H9 (cell line): ENCODE data around the gene OR52W1. TPM values are rescaled to one million over a fixed set of nuclear protein-coding genes. Genes with fewer than 3 reads are reported as not detected.

Source experiments
- DNase-seq: peaks from one replicate; pipeline ENCODE4 v3.0.0-alpha.2; 2017
- H2AFZ ChIP-seq: one replicate; pipeline ENCODE4 v1.6.1; 2013; ENCODE audit warnings: mild to moderate bottlenecking, low read length, control low read depth, moderate library complexity
- H2AK5ac ChIP-seq: 2 replicates; pipeline ENCODE4 v1.6.1; 2013; ENCODE audit warnings: low read length, control low read depth, mixed read lengths; ENCODE audit not compliant: insufficient read length
- H2BK120ac ChIP-seq: one replicate; pipeline ENCODE4 v1.6.1; 2013; ENCODE audit warnings: low read depth, mild to moderate bottlenecking, low read length, control low read depth, inconsistent platforms; ENCODE audit not compliant: poor library complexity, severe bottlenecking
- H2BK12ac ChIP-seq: 2 replicates; pipeline ENCODE4 v1.6.1; 2013; ENCODE audit warnings: low read length, control low read depth, mixed read lengths, low read depth; ENCODE audit not compliant: insufficient read length
- H2BK15ac ChIP-seq: 2 replicates; pipeline ENCODE4 v1.6.1; 2013; ENCODE audit warnings: low read depth, low read length, control low read depth
- H2BK20ac ChIP-seq: one replicate; pipeline ENCODE4 v1.6.1; 2013; ENCODE audit warnings: low read depth, mild to moderate bottlenecking, low read length, control low read depth, inconsistent platforms; ENCODE audit not compliant: poor library complexity, severe bottlenecking
- H2BK5ac ChIP-seq: 2 replicates; pipeline ENCODE4 v1.6.1; 2013; ENCODE audit warnings: low read length, control low read depth, mixed read lengths; ENCODE audit not compliant: insufficient read length
- H3K14ac ChIP-seq: 2 replicates; pipeline ENCODE4 v1.6.1; 2013; ENCODE audit warnings: low read length, control low read depth; ENCODE audit not compliant: insufficient read depth
- H3K18ac ChIP-seq: 2 replicates; pipeline ENCODE4 v1.6.1; 2013; ENCODE audit warnings: low read depth, mild to moderate bottlenecking, mixed read lengths, low read length, control low read depth; ENCODE audit not compliant: insufficient read length
- H3K23ac ChIP-seq: 2 replicates; pipeline ENCODE4 v1.6.1; 2013; ENCODE audit warnings: low read length, control low read depth, mixed read lengths, low read depth; ENCODE audit not compliant: insufficient read length
- H3K23me2 ChIP-seq: 2 replicates; pipeline ENCODE4 v1.6.1; 2013; ENCODE audit warnings: low read depth, mild to moderate bottlenecking, mixed read lengths, low read length, control low read depth; ENCODE audit not compliant: insufficient read length, poor library complexity, severe bottlenecking
- H3K27ac ChIP-seq: 2 replicates; pipeline ENCODE4 v1.5.1; 2013; ENCODE audit warnings: low read length, control low read depth, mixed read lengths, low read depth; ENCODE audit not compliant: insufficient read length
- H3K27me3 ChIP-seq: 2 replicates; pipeline ENCODE4 v1.6.1; 2013; ENCODE audit warnings: low read length, control low read depth, inconsistent platforms; ENCODE audit not compliant: insufficient read depth
- H3K4ac ChIP-seq: 2 replicates; pipeline ENCODE4 v1.6.1; 2013; ENCODE audit warnings: low read depth, mild to moderate bottlenecking, control low read depth, inconsistent platforms, low read length, moderate library complexity
- H3K4me1 ChIP-seq: 2 replicates; pipeline ENCODE4 v1.6.1; 2013; ENCODE audit warnings: low read length, control low read depth, inconsistent platforms; ENCODE audit not compliant: insufficient read depth
- H3K4me2 ChIP-seq: 2 replicates; pipeline ENCODE4 v1.6.1; 2013; ENCODE audit warnings: low read length, control low read depth, mixed read lengths; ENCODE audit not compliant: insufficient read length, insufficient read depth
- H3K56ac ChIP-seq: 2 replicates; pipeline ENCODE4 v1.6.1; 2013; ENCODE audit warnings: low read depth, mild to moderate bottlenecking, mixed read lengths, low read length, control low read depth; ENCODE audit not compliant: insufficient read length
- H3K79me1 ChIP-seq: 2 replicates; pipeline ENCODE4 v1.6.1; 2013; ENCODE audit warnings: low read depth, mild to moderate bottlenecking, moderate library complexity, low read length, control low read depth, inconsistent platforms; ENCODE audit not compliant: insufficient read depth, poor library complexity, severe bottlenecking
- H3K79me2 ChIP-seq: 2 replicates; pipeline ENCODE4 v1.6.1; 2013; ENCODE audit warnings: low read length, control low read depth, inconsistent platforms; ENCODE audit not compliant: insufficient read depth
- H3K9ac ChIP-seq: 2 replicates; pipeline ENCODE4 v1.6.1; 2013; ENCODE audit warnings: low read length, control low read depth, mixed read lengths; ENCODE audit not compliant: insufficient read length; ENCODE audit errors: extremely low read depth
- H3K9me3 ChIP-seq: one replicate; pipeline ENCODE4 v1.6.1; 2013; ENCODE audit warnings: low read depth, low read length, inconsistent platforms; ENCODE audit not compliant: control insufficient read depth
- H3T11ph ChIP-seq: one replicate; pipeline ENCODE4 v1.6.1; 2013; ENCODE audit warnings: mild to moderate bottlenecking, low read length, control low read depth, inconsistent platforms
- H4K20me1 ChIP-seq: one replicate; pipeline ENCODE4 v1.6.1; 2013; ENCODE audit not compliant: control insufficient read depth, insufficient read length, insufficient read depth
- H4K5ac ChIP-seq: 2 replicates; pipeline ENCODE4 v1.6.1; 2013; ENCODE audit warnings: low read depth, mild to moderate bottlenecking, mixed read lengths, low read length, control low read depth; ENCODE audit not compliant: insufficient read length
- H4K8ac ChIP-seq: replicated peaks from 2 replicates; pipeline ENCODE4 v1.6.1; 2013; ENCODE audit warnings: low read length, control low read depth, mixed read lengths, low read depth; ENCODE audit not compliant: insufficient read length
- H4K91ac ChIP-seq: 2 replicates; pipeline ENCODE4 v1.6.1; 2013; ENCODE audit warnings: low read depth, mild to moderate bottlenecking, moderate library complexity, mixed read lengths, low read length, control low read depth; ENCODE audit not compliant: insufficient read length
- H3K27ac Mint-ChIP-seq, 3 experiments: 2 replicates in 2 of 3; 3 replicates in 1 of 3; pipeline ENCODE4 v1.8.0; 2020 to 2021; ENCODE audit warnings: mixed read lengths in 3 of 3, mild to moderate bottlenecking in 1 of 3, moderate library complexity in 1 of 3
- H3K27me3 Mint-ChIP-seq: 2 replicates; pipeline ENCODE4 v1.8.0; 2021; ENCODE audit warnings: low read depth, mild to moderate bottlenecking, moderate library complexity, mixed read lengths
- H3K36me3 Mint-ChIP-seq, 3 experiments: 2 replicates in 2 of 3; 3 replicates in 1 of 3; pipeline ENCODE4 v1.8.0; 2020 to 2021; ENCODE audit warnings: low read depth in 3 of 3, mixed read lengths in 3 of 3; ENCODE audit not compliant: insufficient read depth in 1 of 3
- H3K4me1 Mint-ChIP-seq, 2 experiments: 2 replicates each; pipeline ENCODE4 v1.8.0; 2020; ENCODE audit warnings: mixed read lengths in 2 of 2
- H3K4me3 Mint-ChIP-seq, 2 experiments: 2 replicates in 1 of 2; 3 replicates in 1 of 2; pipeline ENCODE4 v1.8.0; 2020 to 2021; ENCODE audit warnings: mild to moderate bottlenecking in 2 of 2, mixed read lengths in 2 of 2, moderate library complexity in 1 of 2
- H3K9me3 Mint-ChIP-seq, 2 experiments: 2 replicates in 1 of 2; 3 replicates in 1 of 2; pipeline ENCODE4 v1.8.0; 2020; ENCODE audit warnings: mild to moderate bottlenecking in 2 of 2, mixed read lengths in 2 of 2, moderate library complexity in 1 of 2
- WGBS: extraction: QIAGEN DNeasy Blood & Tissue Kit; methylation state at CpG from one replicate; pipeline ENCODE4 v1.1.7; 2013; ENCODE audit warnings: missing lambda C conversion rate, low lambda C conversion rate, mixed read lengths; ENCODE audit not compliant: insufficient read length; ENCODE audit errors: extremely low coverage; 5-methylcytosine and 5-hydroxymethylcytosine counted together
- total RNA-seq: library from RNA; stranded (reverse); gene quantifications from 2 replicates; pipeline ENCODE4 v1.2.1, GENCODE V29; 2021
- TF ChIP-seq, protein P1 (sequence below): fragments of 200-600 bp; sonication (generic); conservative IDR thresholded peaks from 3 replicates; pipeline ENCODE4 v1.8.0; 2021; ENCODE audit warnings: antibody characterized with exemption, mild to moderate bottlenecking

OR52W1 gene
- total RNA-seq, 1 experiment from 2014 or later, result not detected

- Mint-ChIP-seq H3K9me3 (no peaks in the 10 kb centered on the region), H3K27me3 (no peaks in the 10 kb centered on the region), H3K4me1 (peaks cover 8% of the 10 kb centered on the region in 2 experiments), H3K4me3 (no peak overlapping the region; a peak in 1 of 5 replicates), H3K36me3 (peaks cover 0 to 2% (median 0%) of the 10 kb centered on the region in 3 experiments; a peak in 1 of 7 replicates), H3K27ac (0 out of 7 replicates have a peak overlapping the region, but pooled peaks of 1 of the 3 experiments have one; percentile 48)
- Histone ChIP-seq H3K23me2 (no peaks in the 10 kb centered on the region), H3K23ac (no peak overlapping the region), H3K18ac (no peak overlapping the region), H3K56ac (no peak overlapping the region), H4K5ac (no peak overlapping the region), H3T11ph (no peak overlapping the region), H4K91ac (no peak overlapping the region), H3K4me1 (peaks cover 3% of the 10 kb centered on the region; the same call in 1 of the 2 replicates), H4K8ac (no peak overlapping the region), H3K79me1 (no peaks in the 10 kb centered on the region), H2AK5ac (no peak overlapping the region), H3K9ac (no peak overlapping the region), H3K4ac (no peak overlapping the region), H3K27me3 (no peaks in the 10 kb centered on the region), H3K79me2 (no peaks in the 10 kb centered on the region), H2BK5ac (no peak overlapping the region), H3K27ac (no peak overlapping the region), H3K14ac (no peak overlapping the region), H3K4me2 (no peak overlapping the region), H2BK20ac (no peak overlapping the region), H2BK12ac (no peak overlapping the region), H4K20me1 (no peaks in the 10 kb centered on the region), H2AFZ (no peak overlapping the region), H3K9me3 (no peaks in the 10 kb centered on the region), H2BK120ac (no peak overlapping the region), H2BK15ac (no peak overlapping the region)
- no CpG with 5 or more reads among the region's 4 CpGs for WGBS
- TF ChIP-seq, protein P1, sequence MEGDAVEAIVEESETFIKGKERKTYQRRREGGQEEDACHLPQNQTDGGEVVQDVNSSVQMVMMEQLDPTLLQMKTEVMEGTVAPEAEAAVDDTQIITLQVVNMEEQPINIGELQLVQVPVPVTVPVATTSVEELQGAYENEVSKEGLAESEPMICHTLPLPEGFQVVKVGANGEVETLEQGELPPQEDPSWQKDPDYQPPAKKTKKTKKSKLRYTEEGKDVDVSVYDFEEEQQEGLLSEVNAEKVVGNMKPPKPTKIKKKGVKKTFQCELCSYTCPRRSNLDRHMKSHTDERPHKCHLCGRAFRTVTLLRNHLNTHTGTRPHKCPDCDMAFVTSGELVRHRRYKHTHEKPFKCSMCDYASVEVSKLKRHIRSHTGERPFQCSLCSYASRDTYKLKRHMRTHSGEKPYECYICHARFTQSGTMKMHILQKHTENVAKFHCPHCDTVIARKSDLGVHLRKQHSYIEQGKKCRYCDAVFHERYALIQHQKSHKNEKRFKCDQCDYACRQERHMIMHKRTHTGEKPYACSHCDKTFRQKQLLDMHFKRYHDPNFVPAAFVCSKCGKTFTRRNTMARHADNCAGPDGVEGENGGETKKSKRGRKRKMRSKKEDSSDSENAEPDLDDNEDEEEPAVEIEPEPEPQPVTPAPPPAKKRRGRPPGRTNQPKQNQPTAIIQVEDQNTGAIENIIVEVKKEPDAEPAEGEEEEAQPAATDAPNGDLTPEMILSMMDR, result no peak
- DNase-seq, result no peak
Observed at GRCh38 chr11:6200975-6201374, 2.0 kb downstream of the OR52W1 start.
